IMR-90 (cell line): Measurements from ENCODE around the gene SLC24A3.

Experiments
- BHLHE40 ChIP-seq: fragments of 150-350 bp; IDR thresholded peaks from 2 replicates; pipeline ENCODE4 v1.6.1; 2016; ENCODE audit warnings: mild to moderate bottlenecking, low read depth, low read length
- TF ChIP-seq, protein P1 (sequence below): conservative IDR thresholded peaks from 2 replicates; pipeline ENCODE4 v1.5.1; 2012; ENCODE audit warnings: mild to moderate bottlenecking, low read depth, low read length, improper control_type of control experiment
- TF ChIP-seq, protein P2 (sequence below): fragments of 150-350 bp; IDR thresholded peaks from 2 replicates; pipeline ENCODE4 v1.6.1; 2017; ENCODE audit warnings: mild to moderate bottlenecking, antibody characterized with exemption, low read length, low read depth

DNA sequence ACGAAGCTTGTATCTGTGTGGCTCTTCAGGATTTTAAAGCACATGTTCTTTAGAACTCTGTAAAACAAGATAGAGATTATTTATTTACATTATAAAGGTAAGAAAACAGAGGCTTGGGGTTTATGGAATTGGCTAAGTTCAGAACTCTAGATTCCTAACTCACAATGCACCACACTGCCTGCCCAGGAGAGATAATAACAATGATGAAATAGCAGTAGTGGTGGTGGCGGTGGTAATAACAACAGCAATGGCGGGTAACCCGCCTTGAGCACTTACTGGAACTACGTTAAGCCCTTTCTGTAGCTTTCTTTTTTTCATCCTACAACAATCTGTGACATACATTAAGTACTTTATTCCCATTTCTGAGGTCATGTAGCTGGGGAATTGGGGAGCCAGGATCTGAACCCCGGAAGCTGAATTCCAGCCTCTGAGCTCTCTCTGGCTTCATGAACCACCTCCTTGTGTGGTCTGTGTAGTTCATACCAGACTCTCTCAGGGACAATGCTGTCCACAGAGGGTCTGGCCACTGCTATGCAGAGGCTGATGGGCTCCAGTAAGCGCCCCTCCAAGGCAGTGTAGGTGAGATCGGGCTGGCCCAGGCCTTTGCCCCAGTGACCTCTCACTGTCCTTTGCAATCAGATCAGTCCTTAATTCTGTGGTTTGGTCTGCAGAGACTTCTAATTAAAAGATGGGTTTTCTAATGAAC is 260.9 kb downstream of the SLC24A3 start:
- TF ChIP-seq, protein P1, sequence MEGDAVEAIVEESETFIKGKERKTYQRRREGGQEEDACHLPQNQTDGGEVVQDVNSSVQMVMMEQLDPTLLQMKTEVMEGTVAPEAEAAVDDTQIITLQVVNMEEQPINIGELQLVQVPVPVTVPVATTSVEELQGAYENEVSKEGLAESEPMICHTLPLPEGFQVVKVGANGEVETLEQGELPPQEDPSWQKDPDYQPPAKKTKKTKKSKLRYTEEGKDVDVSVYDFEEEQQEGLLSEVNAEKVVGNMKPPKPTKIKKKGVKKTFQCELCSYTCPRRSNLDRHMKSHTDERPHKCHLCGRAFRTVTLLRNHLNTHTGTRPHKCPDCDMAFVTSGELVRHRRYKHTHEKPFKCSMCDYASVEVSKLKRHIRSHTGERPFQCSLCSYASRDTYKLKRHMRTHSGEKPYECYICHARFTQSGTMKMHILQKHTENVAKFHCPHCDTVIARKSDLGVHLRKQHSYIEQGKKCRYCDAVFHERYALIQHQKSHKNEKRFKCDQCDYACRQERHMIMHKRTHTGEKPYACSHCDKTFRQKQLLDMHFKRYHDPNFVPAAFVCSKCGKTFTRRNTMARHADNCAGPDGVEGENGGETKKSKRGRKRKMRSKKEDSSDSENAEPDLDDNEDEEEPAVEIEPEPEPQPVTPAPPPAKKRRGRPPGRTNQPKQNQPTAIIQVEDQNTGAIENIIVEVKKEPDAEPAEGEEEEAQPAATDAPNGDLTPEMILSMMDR = no peak
- no peak for TF ChIP-seq BHLHE40
- TF ChIP-seq, protein P2, sequence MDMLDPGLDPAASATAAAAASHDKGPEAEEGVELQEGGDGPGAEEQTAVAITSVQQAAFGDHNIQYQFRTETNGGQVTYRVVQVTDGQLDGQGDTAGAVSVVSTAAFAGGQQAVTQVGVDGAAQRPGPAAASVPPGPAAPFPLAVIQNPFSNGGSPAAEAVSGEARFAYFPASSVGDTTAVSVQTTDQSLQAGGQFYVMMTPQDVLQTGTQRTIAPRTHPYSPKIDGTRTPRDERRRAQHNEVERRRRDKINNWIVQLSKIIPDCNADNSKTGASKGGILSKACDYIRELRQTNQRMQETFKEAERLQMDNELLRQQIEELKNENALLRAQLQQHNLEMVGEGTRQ = no peak
